HG02884 (cell line): ENCODE results near the gene MEX3D.
"Not testable (repeated sequence)": the region's sequence is repeated elsewhere in the genome, so short reads cannot be mapped to it uniquely, and the experiment has no call there.

Experiments
- ATAC-seq: cut with Tn5 transposase; IDR thresholded peaks from one replicate; pipeline ENCODE4 v1.9.1; 2021; ENCODE audit warnings: mild to moderate bottlenecking, moderate library complexity; ENCODE audit not compliant: unreplicated experiment

The MEX3D gene

DNA sequence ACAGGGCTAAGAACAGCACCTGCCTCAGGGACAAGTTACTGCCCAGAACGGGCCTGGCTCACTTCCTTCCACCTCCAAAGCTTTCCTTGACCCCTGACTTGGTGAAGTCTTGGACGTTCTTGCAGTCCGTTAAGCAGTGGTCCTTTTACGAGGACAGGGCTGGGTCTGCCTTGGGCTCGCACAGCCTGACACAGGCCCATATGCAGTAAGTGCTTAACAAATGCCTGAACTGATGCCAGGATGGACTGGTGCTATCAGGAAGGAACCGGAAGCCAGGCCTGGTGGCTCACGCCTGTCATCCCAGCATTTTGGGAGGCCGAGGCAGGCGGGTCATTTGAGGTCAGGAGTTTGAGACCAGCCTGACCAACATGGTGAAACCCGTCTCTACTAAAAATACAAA, 46.1 kb downstream of the MEX3D start:
- ATAC-seq: no peak

DNA sequence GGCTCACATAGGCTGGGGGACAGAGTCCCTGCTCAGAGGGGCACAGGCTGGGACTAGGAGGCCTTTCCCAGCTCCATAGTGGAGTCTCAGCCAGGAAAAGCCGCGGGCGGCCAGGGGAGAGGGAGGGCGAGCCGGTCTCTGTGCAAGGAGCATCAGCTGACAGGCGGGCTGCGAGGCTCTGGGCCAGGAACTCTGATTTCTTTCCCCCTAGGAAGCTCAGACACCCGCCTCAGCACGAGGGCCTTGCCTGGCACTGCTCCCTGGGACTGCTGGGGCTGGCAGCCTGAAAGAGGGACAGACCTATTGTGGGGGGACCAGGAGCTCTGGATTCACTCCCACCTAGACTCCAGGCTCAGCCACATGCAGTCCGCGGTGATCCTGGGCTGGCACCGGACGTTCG, 46.5 kb downstream of the MEX3D start:
- no peak for ATAC-seq

DNA sequence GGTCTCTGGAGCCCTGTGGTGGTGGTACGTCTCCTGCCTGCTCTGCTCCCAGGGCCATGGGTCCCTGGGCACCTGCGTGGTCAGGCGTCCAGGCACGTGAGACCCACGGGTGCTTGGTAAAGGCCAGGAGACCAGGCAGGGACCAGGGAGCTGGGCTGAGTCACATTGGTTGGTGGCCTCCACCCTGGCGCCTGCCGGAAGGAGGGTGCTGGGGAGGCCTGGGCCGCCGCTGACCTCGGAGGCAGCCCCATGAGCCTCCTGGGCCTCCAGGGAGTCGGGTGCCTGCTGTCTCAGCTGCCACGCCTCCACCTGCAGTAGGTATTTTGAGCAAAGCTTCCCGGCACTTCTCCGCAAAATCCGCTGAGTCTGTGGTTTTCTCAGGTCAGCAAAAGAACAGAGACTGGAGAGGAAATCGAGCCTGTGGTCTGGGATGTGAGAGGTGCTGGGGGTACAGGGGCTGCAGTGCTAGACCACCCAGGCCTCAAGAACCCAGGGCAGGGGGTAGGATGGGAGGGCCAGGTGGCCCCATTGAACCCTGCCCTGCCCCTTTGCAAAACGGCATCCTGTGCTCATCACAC, 47.8 kb downstream of the MEX3D start:
- ATAC-seq: no peak

DNA sequence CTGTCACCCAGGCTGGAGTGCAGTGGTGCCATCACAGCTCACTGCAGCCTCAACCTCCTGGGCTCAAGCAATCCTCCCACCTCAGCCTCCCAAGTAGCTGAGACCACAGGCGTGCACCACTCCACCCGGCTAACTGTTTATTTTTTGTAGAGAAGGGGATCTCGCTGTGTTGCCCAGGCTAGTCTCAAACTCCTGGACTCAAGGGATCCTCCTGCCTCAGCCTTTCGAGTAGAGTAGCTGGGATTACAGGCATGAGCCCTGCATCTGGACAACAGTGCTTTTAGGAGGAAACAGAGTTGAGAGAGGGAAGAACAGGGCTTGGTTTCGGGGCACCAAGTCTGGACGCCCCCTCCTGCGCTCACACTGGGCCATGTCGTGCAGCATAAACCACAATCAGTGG, 48.3 kb downstream of the MEX3D start:
- ATAC-seq: not testable (repeated sequence)

DNA sequence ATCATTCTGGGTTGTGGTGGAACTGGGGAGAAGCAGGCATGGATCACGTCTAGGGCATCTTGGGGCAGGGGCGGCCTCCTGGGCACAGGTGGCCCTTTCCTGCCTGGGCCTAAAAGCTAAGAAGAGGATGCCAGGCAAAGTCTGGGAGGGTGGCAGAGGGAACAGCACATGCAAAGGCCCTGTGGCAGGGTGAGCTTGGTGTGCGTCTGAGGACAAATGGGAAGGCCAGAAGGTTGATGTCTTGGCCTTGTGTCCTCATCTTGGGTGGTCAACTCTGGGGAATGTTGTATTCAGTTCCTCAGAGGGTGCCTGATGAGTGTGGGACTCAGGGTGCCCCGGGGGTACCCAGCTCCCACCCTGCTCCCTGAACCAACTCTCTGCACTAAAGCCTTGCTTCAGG, 49.7 kb downstream of the MEX3D start:
- ATAC-seq: no peak

DNA sequence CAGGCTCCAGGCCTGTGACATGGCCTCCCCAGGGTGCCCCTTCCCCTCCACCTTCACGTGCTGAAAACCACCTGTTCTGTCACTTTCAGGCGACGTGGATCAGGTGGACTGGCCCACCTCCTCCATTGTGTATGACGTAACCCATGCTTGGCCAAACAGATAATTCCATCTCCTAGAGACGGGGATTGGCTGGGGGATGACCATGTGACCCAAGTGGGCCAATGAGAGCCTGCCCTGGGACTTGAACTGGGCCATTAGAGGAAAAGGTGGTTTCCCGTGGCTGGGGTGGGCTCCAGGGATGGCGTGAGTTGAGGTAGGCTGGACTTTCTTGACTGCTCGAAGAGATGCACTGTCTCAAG, 51.8 kb downstream of the MEX3D start:
- no peak for ATAC-seq

DNA sequence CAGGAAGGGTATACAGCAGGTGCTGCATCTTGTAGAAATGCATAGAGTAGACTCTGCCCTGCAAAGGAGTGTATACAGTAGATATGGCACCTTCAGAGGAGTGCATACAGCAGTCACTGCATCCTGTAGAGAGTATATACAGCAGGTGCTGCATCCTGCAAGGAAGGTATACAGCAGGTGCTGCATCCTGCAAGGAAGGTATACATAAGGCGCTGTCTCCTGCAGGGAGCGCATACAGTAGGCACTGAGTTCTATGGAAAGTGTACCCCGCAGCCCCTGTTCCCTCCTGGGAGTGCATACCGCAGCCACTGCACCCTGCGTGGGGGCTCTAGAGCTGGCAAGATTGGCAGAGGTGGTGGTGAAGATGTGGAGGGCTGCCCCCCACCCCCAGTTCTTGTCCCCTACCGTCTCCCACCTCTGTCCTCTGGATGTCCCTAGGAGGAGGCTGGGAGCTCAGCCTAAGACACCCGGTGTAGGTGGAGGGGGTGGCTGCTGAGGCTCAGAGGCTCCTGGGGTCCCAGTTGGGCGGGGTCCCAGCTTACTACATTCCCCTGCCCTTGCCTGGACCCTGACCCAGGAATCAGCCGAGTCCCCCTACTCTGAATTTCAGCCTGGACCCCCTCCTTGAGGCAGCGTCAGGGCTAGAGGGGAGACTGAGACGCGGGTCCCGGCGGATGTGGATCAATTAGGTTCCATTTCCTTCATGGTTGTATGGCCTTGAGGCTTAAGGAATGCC, 53.0 kb downstream of the MEX3D start:
- ATAC-seq: no peak

DNA sequence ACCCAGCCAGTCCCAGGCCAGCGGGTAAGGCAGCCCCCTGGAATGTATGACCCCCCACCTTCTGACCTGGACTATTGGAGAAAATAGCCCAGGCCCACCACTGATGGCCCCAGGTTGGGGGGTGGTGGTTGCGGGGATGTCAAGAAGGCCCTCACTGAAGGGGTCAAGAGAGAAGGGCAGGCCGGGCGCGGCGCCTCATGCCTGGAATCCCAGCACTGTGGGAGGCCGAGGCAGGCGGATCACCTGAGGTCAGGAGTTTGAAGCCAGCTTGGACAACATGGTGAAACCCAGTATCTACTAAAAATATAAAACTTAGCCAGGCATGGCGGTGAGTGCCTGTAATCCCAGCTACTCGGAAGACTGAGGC, 53.8 kb downstream of the MEX3D start:
- ATAC-seq: no peak

DNA sequence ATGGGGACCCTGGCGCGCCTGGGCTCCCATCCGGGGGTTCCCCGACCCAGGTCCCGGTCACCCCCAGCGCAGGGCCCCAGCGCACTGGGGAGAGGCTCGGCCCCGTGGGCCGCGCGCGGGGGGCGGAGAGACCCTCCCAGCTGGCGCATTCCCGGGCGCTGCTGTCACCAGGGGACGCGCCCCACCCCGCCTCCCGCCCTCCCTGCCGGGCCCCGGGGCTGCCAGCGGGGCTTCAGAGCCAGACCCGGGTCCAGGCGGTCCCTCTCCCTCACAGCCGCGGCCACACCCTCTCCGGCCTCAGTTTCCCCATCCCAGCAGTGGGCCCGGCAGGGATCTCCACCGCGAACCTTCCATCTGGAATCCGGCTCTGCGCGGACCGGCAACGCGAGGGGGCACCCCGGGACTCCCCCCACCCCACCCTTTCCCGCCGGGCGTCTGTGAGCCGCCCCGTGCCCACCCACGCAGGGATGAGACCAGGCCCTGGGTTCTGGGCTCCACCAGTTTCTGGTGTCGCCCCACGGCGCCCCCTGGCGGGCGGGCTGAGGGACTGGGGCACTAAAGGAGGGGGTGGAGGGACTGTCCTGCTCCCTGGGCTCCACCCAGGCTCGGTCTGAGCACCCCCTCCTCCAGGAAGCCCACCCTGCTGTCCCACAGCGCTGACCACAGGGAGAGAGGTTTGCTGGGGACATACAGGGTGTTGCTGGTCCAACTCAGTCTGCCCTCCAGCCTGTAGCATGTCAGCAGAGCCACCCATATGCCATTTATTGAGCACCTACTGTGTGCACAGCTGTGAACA, 54.4 kb downstream of the MEX3D start:
- no peak for ATAC-seq

DNA sequence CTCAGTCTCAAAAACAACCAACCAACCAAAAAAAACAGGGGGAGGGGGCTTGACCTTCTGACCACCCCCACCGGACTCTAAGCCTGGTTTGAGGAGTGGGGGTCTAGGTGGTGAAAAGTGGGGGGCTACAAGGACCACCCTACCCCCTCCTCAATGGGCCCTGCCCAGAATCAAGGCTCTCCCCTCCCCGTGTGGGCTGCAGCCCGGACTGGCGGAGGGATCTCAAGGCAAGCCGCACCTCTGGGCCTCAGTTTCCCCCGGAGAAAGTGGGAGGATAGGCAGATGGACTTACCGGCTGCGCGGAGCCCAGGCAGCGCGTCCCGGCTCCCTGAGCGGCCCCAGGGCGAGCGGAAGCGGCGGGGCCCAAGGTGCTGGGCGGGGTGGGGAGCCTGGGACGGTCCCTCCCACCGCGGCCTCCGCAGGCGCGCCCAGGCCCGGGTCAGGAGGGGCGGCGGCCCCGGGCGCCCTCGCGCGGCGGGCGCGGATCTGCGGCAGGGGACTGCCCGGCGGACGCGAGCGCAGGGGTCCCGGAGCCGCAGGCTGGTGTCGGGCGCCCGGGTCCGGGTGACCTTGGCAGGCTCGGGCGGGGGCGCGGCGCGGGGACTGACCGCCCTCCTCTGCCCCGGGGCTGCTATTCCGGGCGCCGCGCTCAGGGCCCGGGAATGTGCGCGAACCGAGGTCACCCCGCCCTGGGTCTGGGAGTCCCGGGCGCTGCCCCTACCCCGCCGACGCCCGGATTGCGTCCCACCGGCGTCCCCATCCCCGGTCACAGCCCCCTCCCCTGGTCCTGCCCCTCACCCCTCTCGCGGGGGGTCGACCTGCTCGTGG, 55.2 kb downstream of the MEX3D start, which contains the start of gene ADAMTSL5:
TSS of gene ADAMTSL5 (minus strand) at position 349 of the 828 bp plus-strand sequence. CDS start 2,076 bp downstream, outside the sequence.
- no peak for ATAC-seq

DNA sequence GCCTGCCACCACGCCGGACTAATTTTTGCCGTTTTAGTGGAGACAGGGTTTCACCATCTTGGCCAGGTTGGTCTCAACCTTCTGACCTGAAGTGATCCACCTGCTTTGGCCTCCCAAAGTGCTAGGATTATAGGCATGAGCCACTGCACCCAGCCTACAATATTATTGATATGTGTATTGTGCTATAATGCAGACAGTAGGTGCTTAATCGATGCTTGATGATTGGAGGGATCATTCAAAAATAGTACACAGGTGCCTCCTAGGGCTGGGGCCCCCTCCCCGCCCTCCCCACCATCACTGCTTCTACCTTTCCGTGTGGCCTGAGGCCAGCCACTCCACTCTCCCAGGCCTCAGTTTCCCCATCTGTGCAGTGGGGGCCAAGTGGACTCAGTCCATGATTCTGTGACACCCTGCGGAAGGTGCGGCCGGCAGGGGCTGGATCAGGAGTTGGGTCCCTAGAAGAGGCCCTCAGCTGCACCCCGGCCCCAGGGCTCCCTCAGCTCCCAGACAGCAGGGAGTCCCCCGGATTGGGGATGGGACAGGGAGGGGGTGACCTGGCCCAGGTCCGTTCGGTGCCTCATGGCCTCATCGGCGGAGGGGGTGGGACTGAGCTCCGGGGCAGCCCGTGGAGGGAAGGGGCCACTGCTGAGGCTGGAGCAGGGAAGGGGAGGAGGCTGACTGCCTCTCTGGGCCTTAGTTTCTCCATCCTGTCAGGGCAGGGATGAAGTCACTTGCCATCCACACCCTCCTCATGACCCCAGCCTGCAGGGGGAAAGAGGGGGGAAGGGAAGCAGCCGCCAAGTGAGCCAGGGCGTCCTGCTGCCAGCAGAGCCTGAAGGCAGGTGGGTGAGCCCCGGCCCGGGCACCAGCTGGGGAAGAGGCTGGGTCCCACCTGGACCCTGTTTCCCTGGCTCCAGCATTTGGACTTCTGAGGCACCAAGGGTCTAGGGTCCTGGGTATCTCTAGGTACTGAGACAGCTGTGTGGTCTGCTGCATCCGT, 56.5 kb downstream of the MEX3D start:
- no peak for ATAC-seq

DNA sequence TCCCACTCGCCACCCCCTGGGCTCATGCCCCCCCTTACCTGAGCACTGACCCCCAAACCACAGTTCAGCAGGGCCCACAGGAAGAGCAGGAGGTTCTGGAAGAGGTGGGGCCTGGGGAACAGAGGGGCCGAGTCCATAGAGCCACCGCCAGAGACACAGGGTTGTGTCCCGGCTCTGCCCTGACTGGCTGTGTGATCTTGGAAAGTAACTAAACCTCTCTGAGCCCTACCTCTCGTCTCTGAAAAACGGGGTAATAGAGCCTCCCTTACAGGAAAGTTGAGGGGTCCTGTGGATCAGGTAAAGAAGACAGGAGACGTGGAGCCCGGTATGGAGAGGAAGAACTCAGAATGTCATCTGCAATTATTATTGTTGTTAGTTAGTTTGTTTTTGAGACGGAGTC, 57.3 kb downstream of the MEX3D start:
- no peak for ATAC-seq

DNA sequence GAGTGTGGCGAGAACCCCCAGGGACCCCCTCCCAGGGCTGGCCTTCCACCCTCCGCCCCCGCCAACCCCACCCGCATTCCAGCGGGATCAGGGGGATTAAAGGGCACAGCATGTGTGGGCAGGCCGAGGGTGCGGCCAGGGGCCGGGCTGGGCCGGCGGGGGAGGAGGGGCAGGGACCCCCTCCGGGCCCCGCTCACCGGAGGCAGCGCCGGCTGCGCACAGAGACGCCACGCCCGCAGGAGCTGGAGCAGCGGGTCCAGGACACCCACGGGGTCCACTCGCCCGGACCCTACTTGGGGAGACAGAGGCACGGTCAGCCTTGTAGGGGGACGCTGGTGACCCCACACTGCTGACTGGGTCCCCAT, 57.7 kb downstream of the MEX3D start:
- no peak for ATAC-seq

DNA sequence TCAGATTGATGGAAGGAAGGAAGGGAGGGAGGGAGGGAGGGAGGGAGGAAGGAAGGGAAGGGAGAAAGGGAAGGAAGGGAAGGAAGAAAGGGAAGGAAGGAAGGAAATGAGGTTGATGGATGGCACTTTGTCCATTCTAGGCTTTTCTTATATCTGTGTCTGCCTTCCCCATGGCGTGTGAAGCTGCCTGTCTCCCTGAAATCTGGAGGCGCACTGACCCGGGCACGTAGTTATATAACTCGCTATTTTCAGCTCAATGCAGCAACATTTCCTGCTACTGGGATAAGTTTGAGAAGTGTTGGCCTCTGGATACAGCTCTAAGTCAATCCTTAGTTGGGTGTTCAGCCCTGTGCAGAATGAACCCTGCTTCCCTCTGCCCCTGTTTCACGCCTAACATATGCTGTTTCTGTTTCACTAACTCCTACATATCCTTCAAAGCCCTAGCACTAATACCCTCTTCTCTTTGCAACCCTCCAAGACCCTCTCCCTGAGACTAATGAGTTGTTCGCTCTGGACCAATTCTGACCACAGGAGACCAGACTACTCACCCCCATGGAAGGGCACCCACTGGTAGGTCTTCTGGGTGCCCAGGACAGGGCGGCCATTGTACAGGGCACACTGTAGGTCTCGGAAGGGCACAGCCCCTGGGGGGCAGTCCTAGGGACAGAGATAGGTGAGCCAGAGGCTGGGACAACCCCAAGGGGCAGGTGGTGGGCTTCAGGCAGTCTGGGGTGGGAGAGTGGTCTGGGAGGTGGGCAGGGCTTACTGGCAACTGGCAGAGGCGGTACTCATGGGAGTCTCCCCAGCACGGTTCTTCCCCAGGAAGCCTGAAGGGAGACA, 58.3 kb downstream of the MEX3D start:
- no peak for ATAC-seq

DNA sequence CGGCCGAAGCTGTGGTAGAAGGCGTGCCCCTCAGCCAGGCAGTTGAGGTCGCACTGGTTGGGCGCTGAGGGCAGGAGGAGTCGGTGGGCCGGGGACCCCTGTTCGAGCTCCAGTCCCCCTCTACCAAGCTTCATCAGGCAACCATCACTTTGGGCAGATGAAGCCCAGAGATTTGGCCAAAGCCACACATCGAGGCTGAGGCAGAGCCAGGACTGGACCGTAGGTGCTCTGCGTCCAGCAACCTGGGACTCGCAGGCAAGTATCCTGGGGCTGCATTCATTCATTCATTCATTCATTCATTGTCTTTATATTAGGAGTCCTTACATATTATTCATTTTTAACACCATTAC, 59.6 kb downstream of the MEX3D start:
- ATAC-seq: no peak

DNA sequence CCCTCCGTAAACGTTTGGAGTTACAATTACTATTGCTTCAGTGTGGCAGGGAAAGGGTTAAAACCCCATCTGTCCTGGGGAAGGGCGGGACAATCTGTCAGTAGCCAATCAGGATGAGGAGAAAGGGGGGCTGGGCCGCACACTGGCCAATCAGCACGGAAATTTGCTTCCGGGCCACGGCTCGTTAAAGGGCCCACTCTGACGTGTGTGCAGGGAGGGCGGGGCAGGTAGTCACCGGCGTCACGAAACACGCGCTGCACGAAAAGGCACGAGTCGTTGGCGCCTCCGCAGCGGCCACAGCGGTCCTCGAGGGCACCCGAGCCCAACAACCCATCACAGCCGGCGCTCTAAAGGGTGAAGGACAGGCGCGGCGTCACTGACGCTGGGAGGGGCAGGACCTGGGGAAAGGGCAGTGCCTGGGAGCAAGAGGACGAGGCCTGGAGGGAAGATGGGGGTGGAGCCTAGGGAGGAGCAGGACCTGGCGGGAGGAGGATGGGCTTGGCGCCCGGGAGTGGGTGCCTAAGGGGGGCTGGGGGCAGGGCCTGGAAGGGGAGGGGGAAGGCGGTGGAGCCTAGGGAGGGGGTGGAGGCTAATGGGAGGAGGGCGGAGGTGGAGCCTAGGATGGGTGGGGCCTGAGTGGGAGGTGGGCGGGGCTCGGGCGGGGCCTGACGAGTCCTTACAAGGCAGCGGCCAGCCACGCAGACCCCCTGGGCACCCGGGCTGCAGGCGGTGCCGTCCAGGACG, 60.2 kb downstream of the MEX3D start:
- no peak for ATAC-seq

DNA sequence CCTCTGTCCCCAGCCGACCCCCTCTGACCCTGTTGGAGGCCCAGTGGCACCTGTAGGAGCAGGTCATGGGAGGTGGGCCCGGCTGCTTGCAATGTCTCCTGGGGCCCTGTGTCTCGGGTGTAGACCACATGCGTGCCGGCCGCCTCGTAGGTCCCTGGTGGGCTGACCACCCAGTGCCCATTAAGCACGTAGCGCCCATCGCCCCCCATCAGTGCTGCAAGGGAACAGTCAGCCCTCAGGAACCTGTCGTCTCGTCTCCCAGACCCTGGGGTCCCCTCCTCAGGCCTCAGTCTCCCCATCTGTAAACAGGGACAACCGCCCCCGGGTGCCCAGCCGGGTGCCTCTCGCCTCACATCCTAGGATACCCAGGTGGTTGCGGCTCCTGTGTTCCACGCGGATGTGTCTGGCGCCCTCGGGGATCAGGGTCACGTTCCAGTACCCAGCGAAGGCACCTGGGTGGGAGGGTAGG, 60.9 kb downstream of the MEX3D start:
- ATAC-seq: no peak
